ENCODE data around the gene RETREG2.
"Not testable (repeated sequence)": the region's sequence is repeated elsewhere in the genome, so short reads cannot be mapped to it uniquely, and the experiment has no call there.

RETREG2 gene

DNA sequence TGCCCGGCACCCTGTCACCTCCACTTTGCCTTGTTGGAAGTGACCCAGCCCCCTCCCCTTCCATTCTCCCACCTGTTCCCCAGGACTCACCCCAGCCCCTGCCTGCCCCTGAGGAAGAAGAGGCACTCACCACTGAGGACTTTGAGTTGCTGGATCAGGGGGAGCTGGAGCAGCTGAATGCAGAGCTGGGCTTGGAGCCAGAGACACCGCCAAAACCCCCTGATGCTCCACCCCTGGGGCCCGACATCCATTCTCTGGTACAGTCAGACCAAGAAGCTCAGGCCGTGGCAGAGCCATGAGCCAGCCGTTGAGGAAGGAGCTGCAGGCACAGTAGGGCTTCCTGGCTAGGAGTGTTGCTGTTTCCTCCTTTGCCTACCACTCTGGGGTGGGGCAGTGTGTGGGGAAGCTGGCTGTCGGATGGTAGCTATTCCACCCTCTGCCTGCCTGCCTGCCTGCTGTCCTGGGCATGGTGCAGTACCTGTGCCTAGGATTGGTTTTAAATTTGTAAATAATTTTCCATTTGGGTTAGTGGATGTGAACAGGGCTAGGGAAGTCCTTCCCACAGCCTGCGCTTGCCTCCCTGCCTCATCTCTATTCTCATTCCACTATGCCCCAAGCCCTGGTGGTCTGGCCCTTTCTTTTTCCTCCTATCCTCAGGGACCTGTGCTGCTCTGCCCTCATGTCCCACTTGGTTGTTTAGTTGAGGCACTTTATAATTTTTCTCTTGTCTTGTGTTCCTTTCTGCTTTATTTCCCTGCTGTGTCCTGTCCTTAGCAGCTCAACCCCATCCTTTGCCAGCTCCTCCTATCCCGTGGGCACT lies 4.5 kb downstream of the RETREG2 start:
- intact Hi-C loops (cut with DNase I), result no loop called here
- DNase-seq, result peak in 1 of 10 donors; percentile 75

DNA sequence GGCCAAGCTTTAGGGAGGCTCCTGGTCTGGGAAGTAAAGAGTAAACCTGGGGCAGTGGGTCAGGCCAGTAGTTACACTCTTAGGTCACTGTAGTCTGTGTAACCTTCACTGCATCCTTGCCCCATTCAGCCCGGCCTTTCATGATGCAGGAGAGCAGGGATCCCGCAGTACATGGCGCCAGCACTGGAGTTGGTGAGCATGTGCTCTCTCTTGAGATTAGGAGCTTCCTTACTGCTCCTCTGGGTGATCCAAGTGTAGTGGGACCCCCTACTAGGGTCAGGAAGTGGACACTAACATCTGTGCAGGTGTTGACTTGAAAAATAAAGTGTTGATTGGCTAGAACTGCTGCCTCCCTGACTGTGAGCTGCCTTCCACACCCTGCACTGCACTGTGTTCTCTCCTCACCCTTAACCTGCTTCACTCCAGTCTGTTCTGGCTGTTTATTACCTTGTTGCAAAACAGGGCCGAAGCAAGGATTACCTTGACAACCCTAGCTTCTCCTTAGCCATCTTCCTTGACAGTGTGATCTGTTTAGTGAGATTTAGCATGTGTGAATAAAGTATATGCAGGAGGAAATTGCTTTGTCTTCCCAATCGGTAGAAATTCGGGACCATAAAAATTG lies 5.2 kb downstream of the RETREG2 start:
- DNase-seq, result peak in 2 of 10 donors; percentile 2 to 51
- intact Hi-C loops (cut with DNase I), result no loop called here

- intact Hi-C loops (cut with DNase I), result no loop called here
- peak in 2 of 10 donors; percentile 7 to 33 for DNase-seq
Observed at GRCh38 chr2:219184121-219184520, 6.0 kb downstream of the RETREG2 start.

DNA sequence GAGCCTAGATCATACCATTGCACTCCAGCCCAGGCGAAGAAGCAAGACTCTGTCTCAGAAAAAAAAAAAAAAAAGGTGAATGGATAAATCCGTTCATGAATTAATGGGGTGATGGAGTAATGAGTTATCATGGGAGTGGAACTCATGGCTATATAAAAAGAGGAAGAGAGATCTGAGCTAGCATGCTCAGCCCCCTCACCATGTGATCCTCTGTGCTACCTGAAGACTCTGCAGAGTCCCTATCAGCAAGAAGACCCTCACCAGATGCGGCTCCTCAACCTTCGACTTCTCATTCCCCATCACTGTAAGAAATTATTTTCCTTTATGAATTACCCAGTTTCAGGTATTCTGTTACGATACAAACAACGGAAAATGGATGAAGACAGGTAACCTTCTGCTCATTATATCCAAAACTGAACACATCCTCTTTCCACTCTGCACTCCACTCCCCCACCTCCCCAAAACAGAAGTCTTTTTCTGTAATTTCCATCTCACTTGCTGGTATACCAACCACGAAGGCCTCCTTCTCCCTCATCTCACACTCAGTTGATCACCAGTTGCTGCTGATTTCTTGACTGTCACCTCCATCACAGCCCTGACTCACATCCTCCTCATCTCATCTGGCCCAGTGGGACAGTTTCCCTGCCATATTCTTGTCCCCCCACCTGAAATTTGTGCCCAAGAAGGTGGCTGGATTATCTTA lies 8.8 kb downstream of the RETREG2 start:
- intact Hi-C loops (cut with DNase I), result no loop called here
- DNase-seq, result peak in 1 of 10 donors; percentile 12

GRCh38 chr2:219197388-219197787 lies 19.3 kb downstream of the RETREG2 start:
- no peak for DNase-seq
- intact Hi-C loops (cut with DNase I), result no loop called here

GRCh38 chr2:219198974-219199373 lies 20.9 kb downstream of the RETREG2 start:
- DNase-seq, result peak in 1 of 10 donors; percentile 17
- intact Hi-C loops (cut with DNase I), result no loop called here

DNA sequence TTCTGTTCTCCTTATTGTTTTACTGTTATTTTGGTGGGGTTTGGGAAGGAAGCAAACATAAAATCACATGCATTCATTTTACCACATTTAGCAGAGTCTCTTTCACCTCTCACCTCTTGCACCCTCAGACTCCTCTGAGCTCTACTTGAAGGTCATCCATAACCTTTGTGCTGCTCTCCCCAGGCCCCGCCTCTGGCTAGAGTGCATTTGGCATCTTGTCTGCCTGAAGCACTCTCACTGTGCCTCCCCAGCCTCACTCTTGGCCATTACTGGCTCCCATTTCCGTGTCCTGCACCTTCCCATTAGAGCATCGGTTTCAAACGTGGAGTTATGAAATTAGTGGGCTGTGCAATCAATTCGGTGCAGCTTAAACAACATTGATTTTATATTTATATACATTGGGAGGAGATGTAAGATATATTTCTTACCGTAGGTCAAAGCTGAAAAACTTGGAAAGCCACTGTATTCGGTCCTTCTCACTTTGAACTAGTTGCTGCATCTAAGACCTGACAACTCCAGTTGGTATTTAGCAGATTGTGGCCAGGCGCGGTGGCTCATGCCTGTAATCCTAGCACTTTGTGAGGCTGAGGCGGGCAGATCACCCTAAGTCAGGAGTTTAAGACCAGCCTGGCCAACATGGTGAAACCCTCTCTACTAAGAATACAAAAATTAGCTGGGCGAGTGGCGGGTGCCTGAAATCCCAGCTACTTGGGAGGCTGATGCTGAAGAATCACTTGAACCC lies 21.6 kb downstream of the RETREG2 start:
- intact Hi-C loops (cut with DNase I), result no loop called here
- DNase-seq, result peak in 2 of 10 donors; percentile 29 to 59

GRCh38 chr2:219200502-219201326 lies 22.6 kb downstream of the RETREG2 start:
- intact Hi-C loops (cut with DNase I), result not testable (repeated sequence)

GRCh38 chr2:219201331-219201730 lies 23.3 kb downstream of the RETREG2 start:
- DNase-seq; intact Hi-C loops (cut with DNase I): not testable (repeated sequence)

More at GRCh38 chr2:219200502-219201326, 22.6 kb downstream of the RETREG2 start:
- peak in 2 of 10 donors; percentile 35 to 84 for DNase-seq

GRCh38 chr2:219204425-219205164 lies 26.5 kb downstream of the RETREG2 start:
- peak in 2 of 10 donors; percentile 5 for DNase-seq
- intact Hi-C loops (cut with DNase I), result no loop called here

- intact Hi-C loops (cut with DNase I), result no loop called here
- DNase-seq, result peak in 2 of 10 donors; percentile 43 to 50
Observed at GRCh38 chr2:219205165-219205538, 27.1 kb downstream of the RETREG2 start.

- intact Hi-C loops (cut with DNase I), result loop anchor here (2.0 kb wide), 1 partner anchor 27 kb away; the partner anchor contains the start of gene RETREG2
- no peak for DNase-seq
Observed at GRCh38 chr2:219205981-219206327, 27.9 kb downstream of the RETREG2 start.

DNA sequence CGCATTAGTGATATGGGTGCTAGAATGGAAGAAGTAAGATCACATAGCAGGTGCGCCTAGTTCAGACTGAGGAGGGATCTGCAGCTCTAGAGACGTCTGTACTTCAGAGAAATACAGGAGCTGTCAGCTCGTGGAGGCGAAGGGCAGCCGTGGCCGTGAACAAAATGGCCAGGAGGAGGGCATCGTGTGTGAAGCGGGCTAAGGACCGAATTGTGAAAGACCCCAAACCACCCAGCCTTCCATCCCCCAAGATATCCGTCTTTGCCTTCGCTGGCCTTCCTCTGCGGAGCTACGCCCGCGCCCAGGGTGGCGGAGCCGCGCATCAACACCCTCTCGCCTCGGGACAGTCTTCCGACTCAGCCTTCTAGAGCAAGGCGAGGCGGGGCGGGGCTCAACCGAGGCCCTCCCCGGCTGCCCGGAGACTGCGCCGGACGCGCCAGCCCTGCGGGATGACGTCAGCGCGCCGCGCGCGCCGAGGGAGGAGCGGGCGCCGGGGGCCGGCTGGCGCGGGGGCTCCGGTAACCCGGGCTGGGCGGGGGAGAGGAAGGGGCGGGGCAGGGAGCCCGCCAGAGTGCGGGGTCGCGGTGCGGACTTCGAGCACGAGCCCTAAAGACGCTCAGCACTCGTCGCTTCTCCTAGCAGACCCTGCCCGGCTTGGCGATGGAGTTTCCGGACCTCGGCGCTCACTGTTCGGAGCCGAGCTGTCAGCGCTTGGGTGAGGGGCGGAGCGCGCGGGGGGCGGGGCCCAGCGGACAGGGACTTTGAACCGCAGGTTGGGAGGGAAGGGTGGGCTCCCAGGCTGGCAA lies 28.5 kb downstream of the RETREG2 start, which contains the start of gene ZFAND2B:
Gene ZFAND2B (plus strand): TSS at position 455 of the 806 bp plus-strand sequence. CDS start 206 bp downstream, at position 661.
- DNase-seq, result peak; percentile 90 to 99 (median 95)
- intact Hi-C loops (cut with DNase I), result loop anchor here (2.0 kb wide), 1 partner anchor 28 kb away; the partner anchor contains the start of gene RETREG2

DNA sequence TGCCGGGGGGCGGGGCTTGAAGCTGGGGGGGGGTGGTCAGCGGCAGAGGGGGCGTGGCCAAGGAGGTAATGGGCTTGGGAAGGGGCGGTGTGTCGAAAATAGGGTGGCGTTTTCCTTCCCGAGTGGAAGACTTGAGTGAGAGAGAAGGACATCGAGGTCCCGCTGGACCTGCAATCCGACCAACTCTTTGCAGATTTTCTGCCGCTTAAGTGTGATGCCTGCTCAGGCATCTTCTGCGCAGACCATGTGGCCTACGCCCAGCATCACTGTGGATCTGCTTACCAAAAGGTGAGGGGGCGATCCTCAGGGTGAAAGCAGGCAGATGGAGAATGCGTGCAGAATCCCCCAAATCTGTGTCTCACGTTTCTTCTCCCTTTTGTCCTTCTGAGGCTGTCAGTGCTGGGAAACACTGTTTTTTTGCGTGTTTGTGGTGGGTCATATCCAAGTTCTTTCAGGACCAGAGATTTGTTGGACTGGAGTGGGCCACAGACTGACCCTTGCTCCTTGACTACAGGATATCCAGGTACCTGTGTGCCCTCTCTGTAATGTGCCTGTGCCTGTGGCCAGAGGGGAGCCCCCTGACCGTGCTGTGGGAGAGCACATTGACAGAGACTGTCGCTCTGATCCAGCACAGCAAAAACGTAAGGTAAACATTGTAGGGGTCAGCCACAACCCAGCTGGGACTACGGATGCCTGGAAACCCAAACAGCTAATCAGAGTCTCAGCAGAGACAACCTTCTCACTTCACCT lies 29.2 kb downstream of the RETREG2 start:
- peak in 2 of 10 donors; percentile 77 to 87 for DNase-seq
- intact Hi-C loops (cut with DNase I), result loop anchor here (2.0 kb wide), 1 partner anchor 29 kb away; the partner anchor contains the start of gene RETREG2

DNA sequence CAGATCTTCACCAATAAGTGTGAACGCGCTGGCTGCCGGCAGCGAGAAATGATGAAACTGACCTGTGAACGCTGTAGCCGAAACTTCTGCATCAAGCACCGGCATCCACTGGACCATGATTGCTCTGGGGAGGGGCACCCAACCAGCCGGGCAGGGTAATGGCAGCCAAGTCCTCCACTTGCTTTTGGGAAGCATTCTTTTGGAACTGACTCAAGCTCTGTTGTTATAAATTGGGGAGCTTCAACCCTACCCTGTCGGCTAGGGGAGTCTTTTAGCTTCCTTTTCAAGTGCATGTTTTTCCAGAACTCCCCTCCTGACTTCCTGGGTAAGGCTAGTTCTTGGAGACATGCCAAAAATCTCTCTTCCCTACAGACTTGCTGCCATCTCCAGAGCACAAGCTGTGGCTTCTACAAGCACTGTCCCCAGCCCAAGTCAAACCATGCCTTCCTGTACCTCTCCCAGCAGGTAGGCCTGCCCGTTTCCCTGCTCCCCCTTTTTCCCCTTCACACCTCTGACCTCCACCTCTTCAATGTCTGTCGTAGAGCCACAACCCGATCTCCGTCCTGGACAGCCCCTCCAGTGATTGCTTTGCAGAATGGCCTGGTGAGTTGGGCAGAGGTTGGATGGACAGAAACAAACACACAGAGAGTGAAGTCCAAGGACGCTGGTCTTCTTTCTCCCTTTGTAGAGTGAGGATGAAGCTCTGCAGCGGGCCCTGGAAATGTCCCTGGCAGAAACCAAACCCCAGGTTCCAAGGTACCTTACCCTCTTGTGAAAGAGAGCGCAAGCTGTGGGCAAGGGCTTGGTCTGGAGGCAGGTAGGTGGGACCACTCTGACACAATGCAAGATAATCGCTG lies 30.0 kb downstream of the RETREG2 start:
- DNase-seq, result peak in 1 of 10 donors; percentile 86
- intact Hi-C loops (cut with DNase I), result loop anchor here (2.0 kb wide), 1 partner anchor 29 kb away; the partner anchor contains the start of gene RETREG2

All from posterior cingulate gyrus (tissue), 11 donors.